ENCODE results near the gene PLA2G4F. TPM values are rescaled to one million over a fixed set of nuclear protein-coding genes. Genes with fewer than 3 reads are reported as not detected.

PLA2G4F gene
- total RNA-seq, 1 donor from 2014 or later = not detected

DNA sequence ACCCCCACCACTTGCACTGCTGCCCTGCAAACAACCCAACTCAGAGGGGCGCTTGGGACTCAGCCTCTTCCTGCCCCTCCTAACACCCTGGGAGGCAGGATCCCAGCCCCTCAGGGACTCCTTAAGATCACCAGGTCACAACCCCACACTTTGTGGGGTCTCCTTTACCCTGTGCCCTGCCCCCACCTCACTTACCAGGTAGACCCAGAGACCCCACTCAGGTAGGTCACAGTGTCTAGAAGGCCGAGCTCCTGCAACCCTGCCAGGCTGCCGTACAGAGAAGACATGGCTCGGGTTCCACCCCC, 9.1 kb downstream of the PLA2G4F start:
- DNase-seq (ENCODE audit: low read depth, low spot score) = no peak

DNA sequence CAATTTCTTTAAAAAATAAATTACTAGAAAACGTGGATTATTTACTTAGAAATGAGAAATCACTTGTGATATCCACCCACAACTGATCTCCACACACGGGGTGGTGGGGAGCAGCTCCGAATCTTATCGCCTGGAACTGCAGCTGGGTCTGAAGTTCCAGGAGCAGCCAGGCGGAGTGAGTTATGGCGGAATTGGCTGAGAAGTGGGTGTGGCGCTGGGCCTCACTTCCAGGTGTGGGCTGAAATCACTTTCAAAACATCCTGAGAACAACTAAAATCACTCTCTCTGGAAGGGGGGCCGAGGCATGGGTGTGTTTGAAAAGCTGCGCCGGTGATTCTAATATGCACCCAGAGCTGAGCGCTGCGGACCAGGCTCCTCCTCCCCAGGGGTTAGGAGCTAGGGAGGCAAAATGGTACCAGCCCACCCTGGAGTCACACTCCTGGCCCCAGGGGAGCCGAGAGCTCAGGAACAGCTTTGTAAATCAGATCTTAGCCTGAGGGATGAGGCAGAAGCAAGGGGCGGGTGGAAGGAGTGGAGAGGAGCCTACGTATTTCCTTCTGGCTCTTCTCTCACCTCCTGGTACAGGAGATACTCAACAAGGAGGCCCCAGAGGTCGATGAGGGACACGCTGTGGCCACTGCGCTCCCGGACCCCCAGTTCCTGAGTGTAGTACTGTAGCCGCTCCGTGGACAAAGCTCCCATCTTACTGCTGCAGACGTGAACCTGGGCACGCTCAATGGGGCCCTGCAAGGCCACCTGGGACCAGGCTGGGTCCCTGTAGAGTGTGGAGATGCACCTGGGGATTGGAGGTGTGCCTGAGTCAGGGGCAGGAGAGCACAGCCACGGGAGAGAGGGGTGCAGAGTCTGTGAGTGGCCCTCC, 9.6 kb downstream of the PLA2G4F start:
- DNase-seq (ENCODE audit: low read depth, low spot score) = no peak

DNA sequence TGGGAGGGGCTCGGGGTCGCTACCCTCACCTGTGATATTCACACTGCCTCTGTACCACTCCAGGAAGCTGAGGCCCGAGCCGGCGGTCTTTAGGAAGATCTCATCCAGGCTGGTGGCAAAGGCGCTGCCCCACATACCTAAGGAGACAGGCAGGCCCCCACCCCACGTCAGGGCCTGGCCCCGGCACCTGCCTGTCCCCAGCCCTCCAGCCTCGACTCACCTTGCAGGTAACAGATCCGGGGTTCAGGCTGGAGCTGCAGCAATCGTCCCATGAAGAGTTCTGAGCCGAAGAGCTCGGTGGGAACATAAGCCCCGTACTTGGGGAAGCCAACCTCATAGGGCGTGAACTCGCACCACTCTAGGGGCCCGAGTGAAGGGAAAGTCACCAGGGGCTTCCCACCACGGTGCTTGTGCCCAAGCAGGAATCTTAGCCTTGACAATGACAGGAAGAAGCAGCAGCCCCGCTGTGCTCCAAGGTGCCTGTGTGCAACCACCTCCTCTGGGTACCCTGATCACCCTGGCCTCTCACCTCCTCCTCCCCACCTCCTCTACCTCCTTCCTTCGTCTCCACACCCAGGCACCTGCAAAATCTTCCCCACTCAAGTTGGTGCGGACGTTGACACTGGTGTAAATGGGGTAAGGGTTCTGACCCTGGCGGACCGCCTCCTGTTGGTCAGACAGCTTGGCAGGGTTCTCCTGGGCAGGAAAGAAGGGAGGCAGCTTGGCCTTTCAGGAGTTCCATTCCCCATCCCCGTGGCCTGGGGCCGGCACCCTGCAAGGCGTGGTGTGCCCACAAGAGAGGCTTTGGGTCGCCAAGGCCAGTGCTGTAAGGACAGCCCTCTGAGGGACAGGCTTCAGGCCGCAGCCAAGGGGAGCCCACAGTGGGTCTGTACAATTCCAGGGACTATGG, 10.6 kb downstream of the PLA2G4F start:
- DNase-seq (ENCODE audit: low read depth, low spot score) = no peak

DNA sequence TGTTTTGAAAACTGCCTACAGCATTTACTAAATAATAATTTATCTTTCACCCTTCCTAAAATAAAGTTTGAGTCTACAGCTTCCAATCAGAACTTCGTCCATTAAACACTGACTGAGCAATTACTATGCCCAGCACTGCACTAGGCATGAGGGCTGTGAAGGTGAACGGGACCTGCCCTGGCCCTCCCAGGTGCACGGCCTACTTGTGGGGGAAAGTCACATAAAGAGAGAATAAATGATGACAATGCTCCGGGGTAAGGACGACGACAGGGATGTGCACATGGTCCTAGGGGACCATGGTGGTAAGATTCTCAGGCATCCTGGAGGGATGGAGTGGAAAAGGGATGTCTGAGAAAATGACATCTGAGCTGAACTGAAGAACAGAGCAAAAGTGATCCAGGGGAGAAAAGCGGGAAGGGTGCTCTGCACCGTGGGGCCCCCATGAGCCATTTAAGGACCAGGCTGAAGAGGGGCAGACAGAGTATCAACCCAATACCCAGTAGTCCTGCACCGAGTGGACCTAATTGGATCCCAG, 11.5 kb downstream of the PLA2G4F start:
- DNase-seq (ENCODE audit: low read depth, low spot score) = no peak

DNA sequence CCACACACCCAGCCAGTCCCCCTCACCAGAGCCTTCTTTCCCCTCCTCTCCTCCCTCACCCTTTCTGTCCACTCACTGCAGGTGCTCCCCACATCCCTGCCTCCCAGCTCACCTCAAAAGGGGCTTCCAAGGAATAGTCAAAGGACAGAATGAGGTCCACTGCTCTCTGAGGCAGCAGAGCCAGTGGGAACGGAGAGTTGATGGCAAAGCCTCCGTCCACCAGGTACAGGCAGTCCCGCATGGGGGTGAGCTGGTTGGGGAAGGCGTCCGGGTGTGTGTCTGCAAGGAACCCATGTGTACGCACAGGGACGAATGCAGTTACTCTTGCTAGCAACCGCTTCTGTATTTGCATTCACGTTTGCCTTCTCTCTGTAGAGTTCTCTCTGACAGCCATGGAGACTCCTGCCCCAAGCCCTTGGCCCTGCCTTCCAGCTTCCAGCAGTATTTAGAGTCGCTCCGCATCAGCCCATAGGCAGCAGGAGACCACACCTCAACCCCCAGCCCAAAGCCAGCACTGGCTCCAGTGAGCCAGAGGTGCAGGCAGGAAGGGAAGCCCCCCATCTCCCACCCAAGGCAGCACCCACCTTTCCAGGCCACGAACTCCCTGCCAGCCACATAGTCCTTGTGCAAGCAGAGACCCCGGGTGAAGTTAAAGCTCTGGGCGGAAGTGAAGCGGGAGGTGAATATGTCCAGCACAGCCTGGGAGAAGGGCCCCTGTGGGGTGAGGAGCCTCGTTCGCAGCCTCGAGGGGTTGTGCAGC, 12.4 kb downstream of the PLA2G4F start:
- no peak for DNase-seq (ENCODE audit: low read depth, low spot score)

DNA sequence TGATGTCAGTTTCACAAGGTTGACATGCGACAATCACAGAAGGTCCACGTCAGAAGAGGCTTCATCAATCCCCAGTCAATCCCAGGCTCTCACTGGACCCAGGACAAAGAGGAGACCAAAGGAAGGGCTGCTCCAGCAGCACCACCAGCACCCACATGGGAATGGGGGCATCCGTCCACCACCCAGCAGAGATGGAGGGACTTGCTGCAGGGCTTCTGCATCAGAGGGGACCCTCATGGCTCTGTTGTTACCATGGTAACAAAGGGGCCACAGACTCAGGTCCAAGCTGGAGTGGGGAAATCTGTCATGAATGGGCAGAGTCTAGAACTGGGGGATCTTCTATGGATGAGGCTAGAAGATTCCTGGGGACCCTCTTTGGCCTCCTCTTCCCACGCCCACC, 13.1 kb downstream of the PLA2G4F start:
- no peak for DNase-seq (ENCODE audit: low read depth, low spot score)

DNA sequence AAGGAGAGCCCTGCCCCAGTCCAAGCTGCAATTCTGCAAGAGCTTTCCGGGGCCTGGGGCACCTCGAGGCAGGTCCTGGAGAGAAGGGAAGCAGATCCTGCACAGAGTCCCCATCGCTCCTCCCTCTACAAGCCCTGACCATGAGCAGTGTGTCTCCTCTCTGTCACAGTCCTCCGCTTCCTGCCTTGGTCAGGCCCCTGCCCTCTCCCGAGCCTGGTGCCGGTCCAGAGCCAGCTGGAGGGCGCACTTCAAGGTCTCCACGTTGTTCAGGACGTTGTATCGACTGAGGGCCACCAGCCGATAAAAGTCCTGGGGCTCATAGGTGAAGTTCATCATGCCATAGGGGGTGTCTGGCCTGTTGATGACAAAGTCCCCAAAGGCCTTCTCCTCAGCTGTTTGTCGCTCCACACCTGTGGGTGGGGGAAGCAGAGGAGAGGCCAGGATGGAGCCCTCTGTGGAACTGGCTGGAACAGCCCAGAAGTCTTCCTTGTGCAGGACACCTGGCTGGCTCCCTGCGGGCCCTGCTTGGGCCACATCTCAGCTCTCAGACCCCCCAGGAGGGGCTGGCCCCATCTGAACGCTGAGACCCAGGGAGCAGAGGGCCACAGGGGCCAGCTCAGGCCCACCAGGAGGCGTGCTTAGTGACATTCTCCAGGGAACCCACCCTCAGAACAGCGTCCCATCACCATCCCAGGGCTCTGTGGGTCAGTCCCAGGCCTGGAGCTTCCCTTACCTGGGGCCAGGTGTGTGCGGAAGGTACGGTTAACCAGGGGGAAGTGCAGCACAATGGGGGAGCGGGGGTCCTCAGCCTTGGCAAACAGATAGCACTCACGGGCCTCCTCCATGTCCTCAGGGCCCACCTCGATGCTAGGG, 14.4 kb downstream of the PLA2G4F start:
- DNase-seq (ENCODE audit: low read depth, low spot score) = no peak

DNA sequence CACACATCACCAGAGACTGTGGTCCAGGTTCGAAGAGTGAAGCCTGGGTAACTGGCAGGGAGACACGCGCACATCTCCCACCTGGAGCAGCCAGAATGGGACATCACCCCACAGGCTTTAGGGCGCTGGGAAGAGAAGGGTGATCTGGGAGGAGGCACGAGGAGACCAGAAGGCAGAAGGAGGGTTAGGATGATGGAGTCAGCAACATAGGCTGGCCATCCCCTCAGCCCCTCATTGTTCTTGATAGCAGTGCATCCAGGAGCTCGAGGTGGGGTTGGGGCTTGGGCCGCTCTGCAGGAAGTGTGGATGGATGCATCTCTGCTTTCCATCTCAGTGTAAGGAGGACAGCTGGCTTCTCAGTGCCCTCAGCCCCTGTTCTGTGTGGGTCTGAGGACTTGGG, 15.2 kb downstream of the PLA2G4F start:
- DNase-seq (ENCODE audit: low read depth, low spot score) = no peak

DNA sequence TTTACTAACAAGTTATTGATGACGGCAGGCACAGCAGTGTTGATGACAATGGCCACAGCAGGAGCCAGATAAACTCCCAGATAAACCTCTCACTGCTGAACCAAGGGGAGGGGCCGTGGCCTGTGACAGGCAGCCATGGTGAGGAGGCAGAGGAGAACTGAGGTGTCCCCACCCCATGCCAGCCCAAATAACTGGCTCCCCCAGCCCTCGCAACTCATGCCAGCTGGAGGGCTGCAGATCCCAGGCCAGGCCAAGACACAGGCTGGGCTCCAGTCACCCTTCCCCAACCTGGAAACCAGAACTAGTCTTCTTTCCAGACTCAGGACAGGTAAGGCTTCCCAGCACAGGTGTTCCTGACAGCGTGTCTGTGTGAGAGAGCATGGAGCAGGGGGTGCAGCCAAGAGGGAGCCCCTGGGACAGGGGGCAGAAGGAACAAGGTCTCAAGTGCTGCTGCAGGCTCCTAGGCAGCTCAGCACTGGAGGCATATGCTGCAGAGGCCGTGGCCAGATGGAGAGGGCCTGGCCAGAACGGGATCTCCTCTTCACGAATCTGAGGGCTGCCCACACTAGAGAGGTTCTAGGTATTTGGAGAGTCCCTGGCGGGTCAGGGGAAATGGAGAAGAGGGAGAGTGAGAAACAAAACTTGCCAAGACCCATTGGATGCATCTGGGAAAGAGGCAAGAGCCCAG, 15.9 kb downstream of the PLA2G4F start:
- no peak for DNase-seq (ENCODE audit: low read depth, low spot score)

DNA sequence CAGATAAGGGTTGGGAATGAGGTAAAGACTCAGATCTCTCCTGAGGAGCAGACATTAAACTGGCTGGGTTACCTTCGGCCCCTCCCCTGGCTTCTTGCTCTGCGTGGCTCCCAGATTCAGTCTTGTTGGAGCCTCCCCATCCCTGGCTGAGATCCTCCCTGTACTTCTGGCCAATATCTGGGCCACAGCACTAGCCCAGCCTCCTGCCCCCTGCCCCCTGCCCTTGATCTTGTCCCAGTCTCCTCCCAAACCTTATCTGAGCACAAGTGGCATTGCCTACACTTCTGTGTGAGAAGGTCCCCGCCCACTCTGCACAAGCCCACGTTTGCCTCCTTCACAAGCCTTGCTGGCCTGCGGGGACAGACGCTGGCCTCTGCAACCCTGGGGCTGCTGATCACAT, 16.8 kb downstream of the PLA2G4F start:
- no peak for DNase-seq (ENCODE audit: low read depth, low spot score)

DNA sequence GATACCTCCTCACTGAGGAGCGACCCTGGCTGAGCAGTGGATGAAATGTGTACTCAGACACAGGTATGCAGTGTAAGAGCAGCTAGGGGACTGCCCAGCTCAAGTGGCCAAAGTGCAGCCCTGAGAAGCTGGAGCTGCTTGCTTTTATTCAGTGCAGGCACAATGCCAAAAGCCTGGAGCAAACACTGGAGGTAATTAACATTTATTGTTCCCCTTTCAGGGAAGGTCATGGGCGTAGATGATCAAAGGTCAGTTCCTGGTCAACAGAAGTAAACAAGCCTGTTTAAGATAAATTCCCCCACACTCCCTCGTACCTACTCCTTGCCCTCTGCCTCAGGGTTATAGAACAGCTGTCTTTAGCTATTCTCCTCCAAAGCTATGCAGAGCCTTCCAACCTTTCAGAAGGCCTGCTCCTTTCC, 17.5 kb downstream of the PLA2G4F start:
- no peak for DNase-seq (ENCODE audit: low read depth, low spot score)

DNA sequence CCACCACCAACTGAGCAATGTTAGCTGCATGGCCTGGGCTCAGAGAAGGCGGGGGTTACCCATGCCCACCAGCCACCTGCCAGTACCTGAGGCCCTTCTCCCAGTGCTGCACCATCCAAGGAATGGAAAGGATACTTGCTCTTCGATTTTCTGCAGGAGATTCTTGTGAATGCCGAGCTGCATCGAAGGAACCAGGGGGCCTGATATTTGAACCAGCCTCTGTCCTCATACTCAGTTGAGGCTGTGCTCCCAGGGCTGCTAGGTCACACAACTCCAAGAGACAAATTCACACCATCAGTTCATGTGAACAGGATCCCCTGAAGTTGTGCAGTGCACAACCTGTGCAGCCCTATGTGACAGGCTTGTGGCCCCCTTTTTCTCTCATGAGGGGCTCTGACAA, 18.0 kb downstream of the PLA2G4F start:
- DNase-seq (ENCODE audit: low read depth, low spot score) = no peak

DNA sequence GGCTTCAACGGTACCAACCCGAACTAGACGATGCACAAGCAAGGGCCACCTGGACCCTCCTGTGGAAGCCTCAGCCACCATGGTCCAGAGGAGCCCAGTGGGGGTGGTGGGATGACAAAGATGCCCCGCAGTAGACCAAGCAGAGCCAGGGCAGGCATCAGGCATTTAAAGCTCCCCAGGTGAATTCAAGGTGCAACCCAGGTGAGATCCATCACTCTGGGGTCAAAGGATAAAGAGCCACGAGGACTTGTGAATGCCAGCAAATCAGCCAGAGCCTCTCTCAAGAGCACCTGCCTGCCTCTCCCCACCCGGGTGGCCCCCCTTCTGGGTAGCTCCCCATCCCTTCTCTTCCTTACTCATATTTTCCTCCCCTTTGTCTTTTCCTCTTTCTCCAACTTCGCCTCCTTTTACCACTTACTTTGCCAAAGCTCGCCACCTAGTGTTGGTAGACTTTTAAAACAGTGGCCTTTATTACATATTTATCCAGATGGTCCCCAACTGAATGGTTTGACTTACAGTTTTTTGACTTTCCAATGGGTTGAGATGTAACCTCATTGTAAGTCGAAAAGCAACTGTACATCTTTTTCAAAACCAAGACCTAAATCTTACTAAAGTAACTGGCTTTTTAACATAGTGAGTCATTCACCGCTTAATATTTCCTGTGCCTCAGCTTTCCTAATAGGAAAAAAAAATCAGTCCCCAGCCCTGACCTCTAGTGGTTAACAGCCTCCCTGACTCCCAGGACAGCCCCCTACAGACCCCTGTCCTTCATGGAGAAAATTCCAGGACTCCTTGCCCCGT, 18.8 kb downstream of the PLA2G4F start:
- DNase-seq (ENCODE audit: low read depth, low spot score) = peak; percentile 13

DNA sequence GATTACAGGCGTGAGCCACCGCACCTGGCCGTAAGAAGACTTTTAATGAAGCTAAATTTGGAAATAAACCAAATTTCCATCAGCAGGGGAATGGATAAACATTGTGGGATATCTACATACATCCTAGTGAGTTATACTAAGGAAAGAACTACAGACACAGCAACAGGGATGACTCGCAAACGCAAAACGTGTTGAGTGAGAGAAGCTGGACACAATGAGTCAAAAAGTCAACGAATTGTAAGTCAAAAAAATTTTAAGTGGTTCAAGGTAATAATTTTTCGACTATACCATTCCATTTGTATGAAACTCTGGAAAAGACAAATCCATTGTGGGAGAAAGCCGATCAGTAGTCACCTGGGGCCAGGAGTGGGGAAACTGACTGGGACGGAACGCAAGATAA, 19.9 kb downstream of the PLA2G4F start:
- DNase-seq (ENCODE audit: low read depth, low spot score) = no peak

DNA sequence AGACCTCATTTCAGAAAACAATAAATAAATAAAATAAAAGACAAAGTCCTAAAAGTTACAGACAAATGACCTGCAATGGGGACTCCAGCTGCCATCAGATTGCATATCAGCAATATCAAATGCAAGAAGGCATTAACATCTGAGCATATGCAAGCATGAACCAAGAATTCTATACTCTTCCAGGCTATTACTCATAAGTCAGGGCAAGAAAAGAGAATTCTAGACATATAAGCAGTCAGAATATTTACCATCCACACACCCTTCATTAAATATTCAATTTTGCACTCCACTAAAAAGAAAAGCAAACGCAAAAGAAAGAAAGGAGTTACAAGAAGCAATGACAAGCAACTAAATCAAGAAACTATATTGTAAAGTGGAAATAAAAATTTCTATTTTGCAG, 21.1 kb downstream of the PLA2G4F start:
- no peak for DNase-seq (ENCODE audit: low read depth, low spot score)

DNA sequence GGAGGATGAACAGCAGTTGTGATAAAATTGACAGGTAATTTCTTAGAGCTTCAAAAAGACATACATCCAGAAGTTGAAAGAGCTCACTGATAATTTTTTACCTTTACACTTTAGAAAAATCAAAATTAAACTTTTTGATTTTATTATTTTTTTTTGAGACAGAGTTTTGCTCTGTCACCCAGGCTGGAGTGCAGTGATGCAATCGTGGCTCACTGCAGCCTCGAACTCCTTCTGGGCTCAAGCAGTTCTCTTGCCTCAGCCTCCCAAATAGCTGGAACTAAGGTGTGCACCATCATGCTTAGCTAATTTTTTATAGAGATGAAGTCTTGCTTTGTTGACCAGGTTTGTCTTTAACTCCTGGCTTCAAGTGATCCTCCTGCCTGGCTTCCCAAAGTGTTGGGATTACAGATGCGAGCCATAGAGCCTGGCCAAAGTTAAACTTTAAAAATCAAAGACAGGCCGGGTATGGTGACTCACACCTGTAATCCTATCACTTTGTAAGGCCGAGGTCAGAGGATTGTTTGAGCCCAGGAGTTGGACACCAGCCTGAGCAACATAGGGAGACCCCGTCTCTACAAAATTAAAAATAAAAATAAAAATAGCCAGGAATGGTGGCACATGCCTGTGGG, 21.7 kb downstream of the PLA2G4F start:
- DNase-seq (ENCODE audit: low read depth, low spot score) = no peak

DNA sequence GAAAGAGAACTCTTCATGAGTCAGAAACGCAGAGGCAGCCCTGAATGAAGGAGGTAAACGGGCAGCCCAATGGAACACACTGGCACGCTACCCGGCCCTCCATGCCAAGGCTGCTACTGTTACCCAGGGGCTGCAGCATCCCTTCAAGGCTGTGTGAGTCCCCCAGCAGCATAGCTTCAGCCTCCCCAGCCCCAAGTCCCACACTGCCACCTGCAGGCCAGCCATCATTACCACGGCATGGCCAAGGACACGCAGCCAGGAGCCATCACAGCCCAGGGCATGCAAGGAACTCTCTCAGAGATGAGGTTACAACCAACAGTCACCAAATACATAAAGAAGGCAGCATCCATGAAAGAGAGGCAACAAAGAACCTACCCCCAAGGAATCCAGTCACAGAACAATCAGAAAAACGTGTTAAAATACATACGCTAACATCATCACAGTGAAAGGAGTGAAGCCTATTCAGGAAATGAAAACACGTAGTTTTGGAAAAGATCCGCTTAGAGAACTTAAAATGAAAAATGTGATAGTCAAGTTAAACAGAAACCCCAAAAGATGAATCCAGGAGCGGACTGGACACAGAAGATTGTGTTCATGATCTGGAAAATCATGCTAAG, 22.4 kb downstream of the PLA2G4F start:
- no peak for DNase-seq (ENCODE audit: low read depth, low spot score)

DNA sequence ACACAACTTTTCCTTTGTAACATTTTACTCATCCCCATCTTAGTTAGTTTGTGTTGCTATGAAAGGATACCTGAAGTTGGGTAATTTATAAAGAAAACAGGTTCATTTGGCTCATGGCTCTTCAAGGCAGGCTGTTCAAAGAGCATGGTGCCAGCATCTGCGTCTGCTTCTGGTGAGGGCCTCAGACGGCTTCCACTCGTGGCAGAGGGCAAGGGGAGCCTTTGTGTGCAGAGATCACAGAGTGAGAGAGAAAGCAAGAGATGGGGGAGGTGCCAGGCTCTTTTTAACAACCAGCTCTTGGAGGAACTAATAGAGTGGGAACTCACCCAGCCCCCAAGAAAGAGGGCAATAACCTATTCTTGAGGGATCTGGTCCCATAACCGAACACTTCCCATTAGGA, 23.1 kb downstream of the PLA2G4F start:
- no peak for DNase-seq (ENCODE audit: low read depth, low spot score)

All from pulmonary artery endothelial cell (primary cell).